OCI-M1 (cell line): ENCODE measurements around the gene MAEA.
A peak's percentile ranks its signal among the peaks of the same experiment; 100 is the strongest.

Experiments
- DNase-seq: peaks from one replicate; lab custom pipeline; 2025; lab: John Stamatoyannopoulos, UW

MAEA gene

GRCh38 chr4:1353186-1354055 lies 63.7 kb downstream of the MAEA start:
- no peak for DNase-seq

- peak; percentile 2 for DNase-seq
Measured at GRCh38 chr4:1354136-1354982, 64.7 kb downstream of the MAEA start.

GRCh38 chr4:1354983-1355275 lies 65.2 kb downstream of the MAEA start:
- DNase-seq = no peak

GRCh38 chr4:1355378-1355777 lies 65.7 kb downstream of the MAEA start:
- DNase-seq = no peak

GRCh38 chr4:1356181-1356998 lies 66.7 kb downstream of the MAEA start:
- peak; percentile 56 for DNase-seq

GRCh38 chr4:1357356-1358248 lies 67.9 kb downstream of the MAEA start:
- DNase-seq = no peak

GRCh38 chr4:1358421-1359143 lies 68.9 kb downstream of the MAEA start:
- no peak for DNase-seq

- DNase-seq = no peak
Measured at GRCh38 chr4:1359144-1359501, 69.4 kb downstream of the MAEA start.

GRCh38 chr4:1359976-1360375 lies 70.3 kb downstream of the MAEA start:
- no peak for DNase-seq

GRCh38 chr4:1360423-1361283 lies 71.0 kb downstream of the MAEA start:
- no peak for DNase-seq

GRCh38 chr4:1361431-1361830 lies 71.7 kb downstream of the MAEA start:
- no peak for DNase-seq

GRCh38 chr4:1362046-1362445 lies 72.4 kb downstream of the MAEA start:
- DNase-seq = no peak

- DNase-seq = no peak
Measured at GRCh38 chr4:1362521-1362920, 72.8 kb downstream of the MAEA start.

GRCh38 chr4:1363513-1363912 lies 73.8 kb downstream of the MAEA start:
- DNase-seq = no peak

GRCh38 chr4:1364217-1364616 lies 74.5 kb downstream of the MAEA start:
- DNase-seq = no peak

GRCh38 chr4:1364748-1365147 lies 75.1 kb downstream of the MAEA start:
- DNase-seq = no peak

GRCh38 chr4:1365271-1366178 lies 75.8 kb downstream of the MAEA start:
- no peak for DNase-seq

GRCh38 chr4:1366371-1367229 lies 76.9 kb downstream of the MAEA start:
- no peak for DNase-seq
